Left hindlimb (tissue), 1 donor: Measurements from ENCODE around the gene KLHL29.
"Not testable (repeated sequence)": the region's sequence is repeated elsewhere in the genome, so short reads cannot be mapped to it uniquely, and the experiment has no call there.

Experiments
- DNase-seq: peaks from one replicate; pipeline ENCODE4 v3.0.0-alpha.2; 2018

Gene KLHL29

GRCh38 chr2:23703583-23704385, 318.8 kb downstream of the KLHL29 start:
- DNase-seq = no peak

- no peak for DNase-seq
Observed at GRCh38 chr2:23705771-23706612, 321.0 kb downstream of the KLHL29 start.

- DNase-seq = no peak
Observed at GRCh38 chr2:23706613-23707078, 321.7 kb downstream of the KLHL29 start.

- no peak for DNase-seq
Observed at GRCh38 chr2:23707096-23707495, 322.1 kb downstream of the KLHL29 start.

- DNase-seq = no peak
Observed at GRCh38 chr2:23708771-23709170, 323.8 kb downstream of the KLHL29 start.

- no peak for DNase-seq
Observed at GRCh38 chr2:23709311-23709710, 324.3 kb downstream of the KLHL29 start.

GRCh38 chr2:23711979-23712755, 327.2 kb downstream of the KLHL29 start:
- no peak for DNase-seq

- no peak for DNase-seq
Observed at GRCh38 chr2:23712756-23713151, 327.8 kb downstream of the KLHL29 start.

GRCh38 chr2:23713351-23713750, 328.4 kb downstream of the KLHL29 start:
- no peak for DNase-seq

GRCh38 chr2:23718931-23719700, 334.1 kb downstream of the KLHL29 start:
- peak; percentile 67 for DNase-seq

- DNase-seq = no peak
Observed at GRCh38 chr2:23719716-23720115, 334.7 kb downstream of the KLHL29 start.

GRCh38 chr2:23720705-23721453, 335.9 kb downstream of the KLHL29 start:
- no peak for DNase-seq

- no peak for DNase-seq
Observed at GRCh38 chr2:23721454-23721826, 336.5 kb downstream of the KLHL29 start.

GRCh38 chr2:23722255-23722654, 337.3 kb downstream of the KLHL29 start:
- no peak for DNase-seq

- DNase-seq = not testable (repeated sequence)
Observed at GRCh38 chr2:23723029-23723428, 338.1 kb downstream of the KLHL29 start.

- DNase-seq = no peak
Observed at GRCh38 chr2:23734416-23734815, 349.4 kb downstream of the KLHL29 start.

GRCh38 chr2:23736783-23737182, 351.8 kb downstream of the KLHL29 start:
- DNase-seq = not testable (repeated sequence)

GRCh38 chr2:23745068-23745725, 360.2 kb downstream of the KLHL29 start:
- DNase-seq = peak; percentile 26

- DNase-seq = peak; percentile 75
Observed at GRCh38 chr2:23745726-23746105, 360.7 kb downstream of the KLHL29 start.

GRCh38 chr2:23746141-23746863, 361.3 kb downstream of the KLHL29 start:
- DNase-seq = no peak
